Prostate gland (tissue), 2 donors: ENCODE results near the gene RNF126. TPM values are rescaled to one million over a fixed set of nuclear protein-coding genes. Genes with fewer than 3 reads are reported as not detected.

Experiments used
- DNase-seq: peaks from one replicate; pipeline ENCODE4 v3.0.0-alpha.2; 2019; ENCODE audit warnings: low spot score
- H3K27ac ChIP-seq, 2 donors: fragments of 200-600 bp; sonication (generic); 2 replicates each; pipeline ENCODE4 v1.5.1; 2017 to 2019
- H3K27me3 ChIP-seq: fragments of 200-600 bp; sonication (generic); replicated peaks from 2 replicates; pipeline ENCODE4 v1.5.1; 2019; ENCODE audit not compliant: insufficient read depth
- H3K36me3 ChIP-seq, 2 donors: fragments of 200-600 bp; sonication (generic); 1 replicate in 1 of 2; 2 replicates in 1 of 2; pipeline versions ENCODE4 v1.5.1 to v1.8.1; 2017 to 2019
- H3K4me1 ChIP-seq: fragments of 200-600 bp; sonication (generic); replicated peaks from 2 replicates; pipeline ENCODE4 v1.5.1; 2019
- H3K4me3 ChIP-seq, 2 donors: fragments of 200-600 bp; sonication (generic); 2 replicates each; pipeline ENCODE4 v1.5.1; 2017 to 2019
- H3K9me3 ChIP-seq: fragments of 200-600 bp; sonication (generic); 2 replicates; pipeline ENCODE4 v1.5.1; 2017
- CTCF ChIP-seq, 4 experiments: fragments of 200-600 bp in 2 of 4; fragments of 450-650 bp in 2 of 4; sonication (generic) in 2 of 4; IDR thresholded peaks; 1 replicate in 3 of 4; 2 replicates in 1 of 4; pipeline ENCODE4 v1.5.1; 2016 to 2019; ENCODE audit warnings: antibody characterized with exemption in 4 of 4, mild to moderate bottlenecking in 2 of 4, moderate library complexity in 2 of 4
- POLR2A ChIP-seq: fragments of 450-650 bp; IDR thresholded peaks from one replicate; pipeline ENCODE4 v1.6.1; 2016; ENCODE audit warnings: antibody characterized with exemption, mild to moderate bottlenecking
- POLR2AphosphoS5 ChIP-seq: sonication (generic); formaldehyde crosslinking; IDR thresholded peaks from one replicate; pipeline ENCODE4 v1.6.1; 2017; ENCODE audit warnings: antibody characterized with exemption
- WGBS: methylation state at CpG from one replicate; pipeline ENCODE4 v1.1.5; 2018; 5-methylcytosine and 5-hydroxymethylcytosine counted together
- intact Hi-C: fragments of 100-400 bp; cut with DNase I; formaldehyde crosslinking; loops from one replicate; pipeline ENCODE4 v1.14.2; 2022
- total RNA-seq, 2 donors: library from RNA; depleted of rRNA; stranded (reverse); fragments of >200 nt; gene quantifications; one replicate each; pipeline ENCODE4 v1.1.0, GENCODE V29; 2016

RNF126 gene
- total RNA-seq, 2 donors from 2014 or later, result 70.7 to 109 TPM

GRCh38 chr19:648305-648704 is 14.7 kb downstream of the RNF126 start:
- 87% methylated on average over 26 of the region's 29 CpGs for WGBS
- H3K36me3 ChIP-seq, result peaks cover 0 to 6% of the 10 kb centered on the region in 2 donors

GRCh38 chr19:647566-648284 is 15.3 kb downstream of the RNF126 start:
- Histone ChIP-seq H3K27ac (no peak overlapping the region), H3K27me3 (no peaks in the 10 kb centered on the region), H3K36me3 (peaks cover 0 to 6% of the 10 kb centered on the region in 2 donors), H3K9me3 (no peaks in the 10 kb centered on the region), H3K4me3 (no peak overlapping the region), H3K4me1 (no peaks in the 10 kb centered on the region)
- intact Hi-C loops, result loop anchor here (2.0 kb wide), 1 partner anchor 65 kb away; no protein-coding TSS in a partner anchor
- no peak for DNase-seq
- TF ChIP-seq POLR2AphosphoS5 (no peak), POLR2A (no peak), CTCF (IDR thresholded peaks at IDR 0.05) (no peak)
- WGBS, result 91% methylated on average over 52 of the region's 52 CpGs

More at GRCh38 chr19:648305-648704, 14.7 kb downstream of the RNF126 start:
- intact Hi-C loops, result no loop called here
- Histone ChIP-seq H3K27ac (no peak overlapping the region), H3K4me1 (no peaks in the 10 kb centered on the region), H3K4me3 (no peak overlapping the region), H3K9me3 (no peaks in the 10 kb centered on the region), H3K27me3 (no peaks in the 10 kb centered on the region)
- no peak for DNase-seq
- TF ChIP-seq POLR2A, result no peak

- DNase-seq, result no peak
- intact Hi-C loops, result loop anchor here (2.0 kb wide), 1 partner anchor 64 kb away; no protein-coding TSS in a partner anchor
- H3K9me3 ChIP-seq, result no peaks in the 10 kb centered on the region
- peaks cover 0 to 6% of the 10 kb centered on the region in 2 donors for H3K36me3 ChIP-seq
- H3K27ac ChIP-seq, result no peak overlapping the region
- no peak overlapping the region for H3K4me3 ChIP-seq
- no peaks in the 10 kb centered on the region for H3K4me1 ChIP-seq
- H3K27me3 ChIP-seq, result no peaks in the 10 kb centered on the region
- 91% methylated on average over 48 of the region's 48 CpGs for WGBS
- no peak for TF ChIP-seq POLR2A
- no peak for TF ChIP-seq POLR2AphosphoS5
- TF ChIP-seq CTCF (IDR thresholded peaks at IDR 0.05), result no peak
These were observed 16.0 kb downstream of the RNF126 start for GRCh38 chr19:646779-647565.

GRCh38 chr19:645912-646778 is 16.9 kb downstream of the RNF126 start:
- Histone ChIP-seq H3K4me3 (no peak overlapping the region), H3K4me1 (no peaks in the 10 kb centered on the region), H3K27me3 (no peaks in the 10 kb centered on the region), H3K27ac (no peak overlapping the region), H3K36me3 (no peaks in the 10 kb centered on the region), H3K9me3 (no peaks in the 10 kb centered on the region)
- intact Hi-C loops, result loop anchor here (2.0 kb wide), 1 partner anchor 63 kb away; no protein-coding TSS in a partner anchor
- no peak for DNase-seq
- WGBS, result 93% methylated on average over 54 of the region's 62 CpGs
- TF ChIP-seq CTCF (IDR thresholded peaks at IDR 0.05) (no peak), POLR2AphosphoS5 (no peak), POLR2A (no peak)

GRCh38 chr19:644789-645188 is 18.2 kb downstream of the RNF126 start:
- H3K36me3 ChIP-seq, result no peaks in the 10 kb centered on the region
- H3K27ac ChIP-seq, result no peak overlapping the region
- H3K4me3 ChIP-seq, result no peak overlapping the region
- no peak for DNase-seq
- intact Hi-C loops, result no loop called here
- H3K27me3 ChIP-seq, result no peaks in the 10 kb centered on the region
- 86% methylated on average over 13 of the region's 14 CpGs for WGBS
- TF ChIP-seq POLR2AphosphoS5 (no peak), CTCF (IDR thresholded peaks at IDR 0.05) (no peak), POLR2A (no peak)
- H3K4me1 ChIP-seq, result no peaks in the 10 kb centered on the region
- H3K9me3 ChIP-seq, result no peaks in the 10 kb centered on the region
